ENCODE data around the gene CNTNAP5.

DNA sequence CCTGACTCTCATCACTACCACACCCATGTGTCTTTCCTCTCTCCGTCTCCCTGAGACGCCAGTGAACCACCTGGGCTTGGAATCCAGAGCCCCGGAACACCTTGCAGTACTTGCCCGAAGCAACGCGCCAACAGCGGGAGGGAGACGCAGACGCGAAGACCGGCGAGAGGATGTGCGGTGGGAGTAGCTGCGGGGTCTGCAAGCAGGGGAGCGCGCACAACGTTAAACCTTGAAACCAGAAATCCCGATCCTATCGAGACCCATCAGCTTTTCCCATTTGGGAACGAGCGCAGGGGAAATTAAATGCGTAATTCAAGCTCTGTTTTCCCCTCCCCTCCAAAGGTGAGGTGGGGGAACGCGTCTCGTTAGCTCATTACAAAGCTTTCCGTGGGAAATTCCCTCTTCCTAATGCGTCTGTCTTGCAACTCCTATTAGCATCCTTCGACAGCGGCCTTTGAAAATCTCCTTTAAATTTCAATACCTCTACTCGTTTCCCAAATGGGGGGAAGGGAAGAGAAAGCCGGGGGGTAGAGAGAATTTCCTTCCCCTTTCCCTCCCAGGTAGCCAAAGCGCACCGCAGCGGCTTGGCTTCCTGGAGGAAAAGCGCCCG is 421 bp upstream of the CNTNAP5 start:
- TF ChIP-seq, protein P1, sequence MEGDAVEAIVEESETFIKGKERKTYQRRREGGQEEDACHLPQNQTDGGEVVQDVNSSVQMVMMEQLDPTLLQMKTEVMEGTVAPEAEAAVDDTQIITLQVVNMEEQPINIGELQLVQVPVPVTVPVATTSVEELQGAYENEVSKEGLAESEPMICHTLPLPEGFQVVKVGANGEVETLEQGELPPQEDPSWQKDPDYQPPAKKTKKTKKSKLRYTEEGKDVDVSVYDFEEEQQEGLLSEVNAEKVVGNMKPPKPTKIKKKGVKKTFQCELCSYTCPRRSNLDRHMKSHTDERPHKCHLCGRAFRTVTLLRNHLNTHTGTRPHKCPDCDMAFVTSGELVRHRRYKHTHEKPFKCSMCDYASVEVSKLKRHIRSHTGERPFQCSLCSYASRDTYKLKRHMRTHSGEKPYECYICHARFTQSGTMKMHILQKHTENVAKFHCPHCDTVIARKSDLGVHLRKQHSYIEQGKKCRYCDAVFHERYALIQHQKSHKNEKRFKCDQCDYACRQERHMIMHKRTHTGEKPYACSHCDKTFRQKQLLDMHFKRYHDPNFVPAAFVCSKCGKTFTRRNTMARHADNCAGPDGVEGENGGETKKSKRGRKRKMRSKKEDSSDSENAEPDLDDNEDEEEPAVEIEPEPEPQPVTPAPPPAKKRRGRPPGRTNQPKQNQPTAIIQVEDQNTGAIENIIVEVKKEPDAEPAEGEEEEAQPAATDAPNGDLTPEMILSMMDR (IDR thresholded peaks at IDR 0.05; ENCODE audit: low read depth, low read length): no peak
- no peak for TF ChIP-seq POLR2A (IDR thresholded peaks at IDR 0.05; ENCODE audit: extremely low read depth, insufficient read length)
